ENCODE measurements around the gene VIM. TPM values are rescaled to one million over a fixed set of nuclear protein-coding genes. Genes with fewer than 3 reads are reported as not detected.
A peak's percentile ranks its signal among the peaks of the same experiment; 100 is the strongest.
"Not testable (repeated sequence)": the region's sequence is repeated elsewhere in the genome, so short reads cannot be mapped to it uniquely, and the experiment has no call there.

The VIM gene
- total and polyA plus RNA-seq, 4 donors, result 2,428 to 5,947 (median 4,537) TPM

DNA sequence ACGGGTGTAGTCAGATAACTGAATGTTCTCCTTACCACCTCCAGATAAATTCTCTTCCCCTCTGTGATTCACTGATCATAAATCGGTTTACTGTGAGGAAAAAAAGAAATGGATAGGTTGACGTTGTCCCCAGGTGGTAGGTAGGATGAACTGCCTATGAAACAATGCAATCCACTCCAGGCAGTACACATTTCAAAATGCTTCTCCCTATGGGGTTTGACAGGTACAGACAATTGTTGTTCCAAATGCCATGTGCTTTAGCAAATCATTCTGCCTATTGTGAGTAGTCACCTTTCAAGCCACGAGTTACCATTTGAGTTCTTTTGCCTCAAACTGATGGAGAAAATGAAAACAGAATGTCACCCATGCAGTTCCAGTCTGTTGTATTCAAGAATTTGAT lies 21.8 kb downstream of the VIM start:
- Histone ChIP-seq H3K4me1 (ENCODE audit: control insufficient read depth in 1 of 2, insufficient read depth in 2 of 2, low read length in 2 of 2) (no peaks in the 10 kb centered on the region), H3K4me3 (ENCODE audit: low read length in 2 of 2) (no peak overlapping the region), H3K36me3 (ENCODE audit: control insufficient read depth in 1 of 2, insufficient read depth in 2 of 2, low read length in 1 of 2) (no peaks in the 10 kb centered on the region), H3K9me3 (ENCODE audit: control insufficient read depth, low read length) (peaks cover 2% of the 10 kb centered on the region), H3K27ac (ENCODE audit: low read depth in 1 of 2, low read length in 2 of 2) (no peak overlapping the region), H3K27me3 (ENCODE audit: control insufficient read depth in 1 of 2, insufficient read depth in 2 of 2, low read length in 1 of 2) (no peaks in the 10 kb centered on the region)
- 70 to 77% methylated on average over 4 of the region's 4 CpGs for WGBS, 2 donors
- no peak for DNase-seq
- ATAC-seq (ENCODE audit: low FRiP score), result no peak
- intact Hi-C loops (cut with DNase I), result no loop called here

DNA sequence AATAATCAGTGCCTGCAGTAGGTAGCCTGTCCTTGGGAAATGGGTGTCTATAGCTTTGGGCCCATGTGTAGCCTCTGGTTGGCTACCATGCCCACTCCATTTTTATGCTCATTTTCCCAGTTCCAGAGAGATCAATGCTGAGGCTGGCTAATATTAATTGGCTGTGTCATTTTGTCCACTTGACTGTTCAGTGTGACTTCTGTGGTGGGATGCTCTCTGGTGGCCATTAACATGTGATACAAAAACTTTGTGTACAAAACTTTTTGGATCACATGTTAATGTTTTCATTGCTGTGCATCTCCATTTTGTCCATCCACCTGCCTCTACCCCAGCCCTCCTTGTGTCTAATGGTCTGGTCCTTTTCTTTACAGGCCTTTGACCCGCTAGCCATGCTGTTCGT lies 22.7 kb downstream of the VIM start:
- intact Hi-C loops (cut with DNase I), result no loop called here
- Histone ChIP-seq H3K9me3 (ENCODE audit: control insufficient read depth, low read length) (peaks cover 2% of the 10 kb centered on the region), H3K4me1 (ENCODE audit: control insufficient read depth in 1 of 2, insufficient read depth in 2 of 2, low read length in 2 of 2) (no peaks in the 10 kb centered on the region), H3K27ac (ENCODE audit: low read depth in 1 of 2, low read length in 2 of 2) (no peak overlapping the region), H3K27me3 (ENCODE audit: control insufficient read depth in 1 of 2, insufficient read depth in 2 of 2, low read length in 1 of 2) (no peaks in the 10 kb centered on the region), H3K4me3 (ENCODE audit: low read length in 2 of 2) (no peak overlapping the region), H3K36me3 (ENCODE audit: control insufficient read depth in 1 of 2, insufficient read depth in 2 of 2, low read length in 1 of 2) (no peaks in the 10 kb centered on the region)
- WGBS, 2 donors, result 96 to 100% methylated on average over 2 of the region's 2 CpGs
- DNase-seq, result no peak
- no peak for ATAC-seq (ENCODE audit: low FRiP score)

DNA sequence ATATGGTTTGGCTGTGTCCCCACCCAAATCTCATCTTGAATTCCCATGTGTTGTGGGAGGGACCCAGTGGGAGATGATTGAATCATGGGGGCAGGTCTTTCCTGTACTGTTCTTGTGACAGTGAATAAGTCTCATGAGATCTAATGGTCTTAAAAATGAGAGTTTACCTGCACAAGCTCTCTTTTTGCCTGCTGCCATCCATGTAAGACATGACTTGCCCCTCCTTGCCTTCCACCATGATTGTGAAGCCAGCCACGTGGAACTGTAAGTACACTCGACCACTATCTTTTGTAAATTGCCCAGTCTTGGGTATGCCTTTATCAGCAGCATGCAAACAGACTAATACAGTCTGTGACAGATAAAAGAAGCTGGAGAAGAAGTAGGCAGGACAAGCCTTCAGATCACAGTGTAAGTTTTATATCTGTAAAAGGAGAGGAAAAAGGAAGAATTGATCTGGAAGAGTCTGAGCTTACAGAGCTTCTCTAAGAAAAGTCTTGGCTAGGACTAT lies 26.6 kb downstream of the VIM start:
- not testable (repeated sequence) for ATAC-seq (ENCODE audit: low FRiP score); H3K9me3 ChIP-seq (ENCODE audit: control insufficient read depth, low read length); H3K4me1 ChIP-seq (ENCODE audit: control insufficient read depth in 1 of 2, insufficient read depth in 2 of 2, low read length in 2 of 2); DNase-seq; H3K27ac ChIP-seq (ENCODE audit: low read depth in 1 of 2, low read length in 2 of 2); H3K27me3 ChIP-seq (ENCODE audit: control insufficient read depth in 1 of 2, insufficient read depth in 2 of 2, low read length in 1 of 2); H3K4me3 ChIP-seq (ENCODE audit: low read length in 2 of 2); H3K36me3 ChIP-seq (ENCODE audit: control insufficient read depth in 1 of 2, insufficient read depth in 2 of 2, low read length in 1 of 2)
- intact Hi-C loops (cut with DNase I), result loop anchor here (5.0 kb wide), 2 partner anchors 312 to 412 kb away; no protein-coding TSS in a partner anchor
- 93 to 95% methylated on average over 2 of the region's 2 CpGs for WGBS, 2 donors

GRCh38 chr10:17255512-17255911 lies 27.5 kb downstream of the VIM start:
- intact Hi-C loops (cut with DNase I), result loop anchor here (5.0 kb wide), 2 partner anchors 313 to 413 kb away; no protein-coding TSS in a partner anchor
- no peak for ATAC-seq (ENCODE audit: low FRiP score)

GRCh38 chr10:17256051-17256450 lies 28.0 kb downstream of the VIM start:
- Histone ChIP-seq H3K9me3 (ENCODE audit: control insufficient read depth, low read length) (no peaks in the 10 kb centered on the region), H3K4me1 (ENCODE audit: control insufficient read depth in 1 of 2, insufficient read depth in 2 of 2, low read length in 2 of 2) (no peaks in the 10 kb centered on the region), H3K27ac (ENCODE audit: low read depth in 1 of 2, low read length in 2 of 2) (no peak overlapping the region), H3K36me3 (ENCODE audit: control insufficient read depth in 1 of 2, insufficient read depth in 2 of 2, low read length in 1 of 2) (no peaks in the 10 kb centered on the region), H3K4me3 (ENCODE audit: low read length in 2 of 2) (no peak overlapping the region), H3K27me3 (ENCODE audit: control insufficient read depth in 1 of 2, insufficient read depth in 2 of 2, low read length in 1 of 2) (no peaks in the 10 kb centered on the region)
- intact Hi-C loops (cut with DNase I), result loop anchor here (2.0 to 5.0 kb wide), 3 partner anchors 314 to 414 kb away; no protein-coding TSS in a partner anchor
- DNase-seq (no peak), ATAC-seq (ENCODE audit: low FRiP score) (no peak)
- WGBS, 2 donors, result 81 to 90% methylated on average over 1 of the region's 1 CpG

More at GRCh38 chr10:17255512-17255911, 27.5 kb downstream of the VIM start:
- no peaks in the 10 kb centered on the region for H3K36me3 ChIP-seq (ENCODE audit: control insufficient read depth in 1 of 2, insufficient read depth in 2 of 2, low read length in 1 of 2)
- no peak overlapping the region for H3K27ac ChIP-seq (ENCODE audit: low read depth in 1 of 2, low read length in 2 of 2)
- H3K27me3 ChIP-seq (ENCODE audit: control insufficient read depth in 1 of 2, insufficient read depth in 2 of 2, low read length in 1 of 2), result no peaks in the 10 kb centered on the region
- no peaks in the 10 kb centered on the region for H3K4me1 ChIP-seq (ENCODE audit: control insufficient read depth in 1 of 2, insufficient read depth in 2 of 2, low read length in 2 of 2)
- DNase-seq, result no peak
- H3K4me3 ChIP-seq (ENCODE audit: low read length in 2 of 2), result no peak overlapping the region
- no peaks in the 10 kb centered on the region for H3K9me3 ChIP-seq (ENCODE audit: control insufficient read depth, low read length)
- WGBS, 2 donors, result 72 to 95% methylated on average over 3 of the region's 3 CpGs

- no peak for ATAC-seq (ENCODE audit: low FRiP score)
- intact Hi-C loops (cut with DNase I), result loop anchor here (2.0 to 5.0 kb wide), 3 partner anchors 314 to 414 kb away; no protein-coding TSS in a partner anchor
Observed at GRCh38 chr10:17256627-17257026, 28.6 kb downstream of the VIM start.

GRCh38 chr10:17257466-17258321 lies 29.7 kb downstream of the VIM start:
- DNase-seq (no peak), ATAC-seq (ENCODE audit: low FRiP score) (peak; percentile 94)
- peaks cover 3% of the 10 kb centered on the region for H3K9me3 ChIP-seq (ENCODE audit: control insufficient read depth, low read length)
- H3K4me1 ChIP-seq (ENCODE audit: control insufficient read depth in 1 of 2, insufficient read depth in 2 of 2, low read length in 2 of 2), result no peaks in the 10 kb centered on the region
- H3K27ac ChIP-seq (ENCODE audit: low read depth in 1 of 2, low read length in 2 of 2), result no peak overlapping the region
- WGBS, 2 donors, result 6 to 9% methylated on average over 8 of the region's 8 CpGs
- H3K4me3 ChIP-seq (ENCODE audit: low read length in 2 of 2), result no peak overlapping the region
- H3K36me3 ChIP-seq (ENCODE audit: control insufficient read depth in 1 of 2, insufficient read depth in 2 of 2, low read length in 1 of 2), result no peaks in the 10 kb centered on the region
- no peaks in the 10 kb centered on the region for H3K27me3 ChIP-seq (ENCODE audit: control insufficient read depth in 1 of 2, insufficient read depth in 2 of 2, low read length in 1 of 2)
- intact Hi-C loops (cut with DNase I), result loop anchor here (2.0 to 5.0 kb wide), 3 partner anchors 315 to 415 kb away; no protein-coding TSS in a partner anchor

More at GRCh38 chr10:17256627-17257026, 28.6 kb downstream of the VIM start:
- no peak overlapping the region for H3K4me3 ChIP-seq (ENCODE audit: low read length in 2 of 2)
- no peak overlapping the region for H3K27ac ChIP-seq (ENCODE audit: low read depth in 1 of 2, low read length in 2 of 2)
- H3K27me3 ChIP-seq (ENCODE audit: control insufficient read depth in 1 of 2, insufficient read depth in 2 of 2, low read length in 1 of 2), result no peaks in the 10 kb centered on the region
- no peak for DNase-seq
- no peaks in the 10 kb centered on the region for H3K4me1 ChIP-seq (ENCODE audit: control insufficient read depth in 1 of 2, insufficient read depth in 2 of 2, low read length in 2 of 2)
- H3K9me3 ChIP-seq (ENCODE audit: control insufficient read depth, low read length), result no peaks in the 10 kb centered on the region
- WGBS, 2 donors, result 71 to 76% methylated on average over 5 of the region's 5 CpGs
- H3K36me3 ChIP-seq (ENCODE audit: control insufficient read depth in 1 of 2, insufficient read depth in 2 of 2, low read length in 1 of 2), result no peaks in the 10 kb centered on the region

DNA sequence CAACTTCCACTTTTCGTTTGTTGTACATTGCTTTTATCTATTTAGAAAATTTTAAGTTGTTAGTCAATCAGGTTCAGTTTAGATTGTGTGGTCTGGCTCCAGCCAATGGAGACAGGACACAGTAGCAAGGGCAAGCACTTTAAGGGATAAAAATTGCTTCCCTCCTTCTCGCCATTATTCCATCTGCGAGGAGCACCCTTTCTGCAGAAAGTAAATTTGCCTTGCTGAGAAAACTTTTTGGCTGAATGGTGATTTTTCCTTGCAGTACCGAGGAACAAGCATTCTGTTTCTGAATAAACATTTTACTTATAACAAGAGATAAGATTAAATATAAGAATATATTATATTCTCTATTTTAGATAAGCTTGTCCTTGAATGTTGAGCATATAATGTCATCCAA lies 34.5 kb downstream of the VIM start:
- H3K27me3 ChIP-seq (ENCODE audit: control insufficient read depth in 1 of 2, insufficient read depth in 2 of 2, low read length in 1 of 2), result no peaks in the 10 kb centered on the region
- H3K36me3 ChIP-seq (ENCODE audit: control insufficient read depth in 1 of 2, insufficient read depth in 2 of 2, low read length in 1 of 2), result no peaks in the 10 kb centered on the region
- H3K9me3 ChIP-seq (ENCODE audit: control insufficient read depth, low read length), result peaks cover 6% of the 10 kb centered on the region
- H3K27ac ChIP-seq (ENCODE audit: low read depth in 1 of 2, low read length in 2 of 2), result no peak overlapping the region
- H3K4me3 ChIP-seq (ENCODE audit: low read length in 2 of 2), result no peak overlapping the region
- WGBS, 2 donors, result 94 to 95% methylated on average over 4 of the region's 4 CpGs
- intact Hi-C loops (cut with DNase I), result no loop called here
- no peaks in the 10 kb centered on the region for H3K4me1 ChIP-seq (ENCODE audit: control insufficient read depth in 1 of 2, insufficient read depth in 2 of 2, low read length in 2 of 2)
- ATAC-seq (ENCODE audit: low FRiP score), result no peak
- DNase-seq, result no peak

DNA sequence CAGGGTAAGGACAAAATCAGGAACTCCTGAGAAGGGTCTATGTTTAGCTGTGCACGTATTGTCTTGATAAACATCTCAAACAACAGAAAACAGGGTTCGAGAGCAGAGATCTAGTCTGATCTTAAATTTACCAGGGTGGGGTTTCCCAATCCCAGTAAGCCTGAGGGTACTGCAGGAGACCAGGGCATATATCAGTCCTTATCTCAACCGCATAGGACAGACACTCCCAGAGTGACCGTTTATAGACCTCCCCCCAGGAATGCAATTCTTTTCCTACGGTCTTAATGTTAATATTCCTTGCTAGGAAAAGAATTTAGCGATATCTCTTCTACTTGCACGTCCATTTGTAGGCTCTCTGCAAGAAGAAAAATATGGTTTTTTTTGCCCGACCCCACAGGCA lies 35.5 kb downstream of the VIM start:
- ATAC-seq (ENCODE audit: low FRiP score) (no peak), DNase-seq (no peak)
- Histone ChIP-seq H3K4me1 (ENCODE audit: control insufficient read depth in 1 of 2, insufficient read depth in 2 of 2, low read length in 2 of 2) (no peaks in the 10 kb centered on the region), H3K9me3 (ENCODE audit: control insufficient read depth, low read length) (peaks cover 6% of the 10 kb centered on the region), H3K36me3 (ENCODE audit: control insufficient read depth in 1 of 2, insufficient read depth in 2 of 2, low read length in 1 of 2) (no peaks in the 10 kb centered on the region), H3K27me3 (ENCODE audit: control insufficient read depth in 1 of 2, insufficient read depth in 2 of 2, low read length in 1 of 2) (no peaks in the 10 kb centered on the region), H3K27ac (ENCODE audit: low read depth in 1 of 2, low read length in 2 of 2) (no peak overlapping the region), H3K4me3 (ENCODE audit: low read length in 2 of 2) (no peak overlapping the region)
- 93% methylated on average over 8 of the region's 8 CpGs for WGBS, 2 donors
- intact Hi-C loops (cut with DNase I), result no loop called here

Measured in aorta (tissue), 5 donors.